HG02973 (cell line): ENCODE measurements around the gene RAVER1.

ENCODE experiments used
- ATAC-seq: cut with Tn5 transposase; IDR thresholded peaks from one replicate; pipeline ENCODE4 v1.9.1; 2021; ENCODE audit warnings: moderate library complexity; ENCODE audit not compliant: unreplicated experiment

RAVER1 gene

GRCh38 chr19:10318807-10319682, 14.3 kb downstream of the RAVER1 start:
- no peak for ATAC-seq

- ATAC-seq: no peak
Measured at GRCh38 chr19:10317857-10318462, 15.4 kb downstream of the RAVER1 start.

DNA sequence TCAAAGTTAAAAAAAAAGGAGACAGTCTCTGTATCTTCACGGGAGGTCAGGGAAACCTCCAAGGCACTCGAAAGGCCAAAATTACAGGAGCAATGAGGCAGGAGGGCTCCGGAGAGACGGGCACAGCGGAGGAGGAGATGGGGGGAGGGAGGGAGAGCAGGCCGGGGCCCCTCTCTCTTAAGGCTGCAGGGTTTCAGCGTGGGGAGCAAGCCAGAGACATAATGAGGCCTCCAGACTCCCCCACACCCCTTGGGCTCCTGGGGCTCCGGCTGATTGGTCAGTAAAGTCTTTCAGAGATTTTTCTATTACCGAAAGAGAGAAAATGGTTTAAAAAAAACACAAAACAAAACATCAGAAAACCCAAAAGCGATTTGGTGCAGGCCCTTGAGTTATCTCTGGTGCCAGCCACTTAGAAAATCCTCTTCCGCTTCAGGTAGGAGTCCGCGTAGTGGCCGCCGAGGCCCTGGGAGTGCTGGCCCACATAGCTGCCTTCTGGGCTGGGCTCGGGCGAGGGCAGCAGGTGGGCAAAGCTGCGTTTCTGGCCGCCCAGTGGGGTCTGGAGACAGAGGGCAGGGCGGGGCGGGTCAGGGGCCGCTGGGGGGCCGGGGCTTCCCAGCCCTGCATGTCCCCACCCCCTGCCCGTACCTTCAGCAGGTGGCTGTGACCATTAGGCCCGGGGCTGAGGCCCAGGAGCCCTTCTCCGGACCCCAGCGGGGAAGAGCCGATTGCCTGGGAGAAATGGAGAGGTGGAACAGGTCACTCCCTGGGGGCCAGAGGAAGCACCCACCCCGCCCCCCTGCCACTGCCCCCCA, 16.1 kb downstream of the RAVER1 start:
- no peak for ATAC-seq

GRCh38 chr19:10316229-10317044, 16.9 kb downstream of the RAVER1 start:
- no peak for ATAC-seq

- ATAC-seq: peak; percentile 53
Measured at GRCh38 chr19:10315335-10316214, 17.8 kb downstream of the RAVER1 start, which contains the start of gene FDX2. Gene FDX2, minus strand, starts transcription at chr19:10316015. Its CDS starts 19 bp downstream, at chr19:10315996.

GRCh38 chr19:10309423-10309822, 23.9 kb downstream of the RAVER1 start, which contains the start of gene ZGLP1:
Gene ZGLP1, minus strand, starts transcription at chr19:10309815.
- ATAC-seq: no peak

DNA sequence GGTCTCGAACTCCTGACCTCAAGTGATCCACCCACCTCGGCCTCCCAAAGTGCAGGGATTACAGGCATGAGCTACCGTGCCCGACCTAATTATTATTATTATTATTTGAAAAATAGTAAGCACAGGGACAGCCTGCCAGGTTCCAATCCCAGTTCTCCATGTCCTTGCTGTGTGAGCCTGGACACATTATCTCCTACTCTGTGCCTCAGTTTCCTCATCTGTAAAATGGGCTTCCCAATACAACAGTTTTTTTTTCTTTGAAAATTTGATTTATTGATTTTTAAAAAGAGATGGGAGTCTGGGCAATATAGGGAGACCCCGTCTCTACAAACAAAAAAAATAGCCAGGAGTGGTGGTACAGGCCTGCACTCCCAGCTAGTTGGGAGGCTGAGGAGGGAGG, 27.0 kb downstream of the RAVER1 start:
- ATAC-seq: no peak

DNA sequence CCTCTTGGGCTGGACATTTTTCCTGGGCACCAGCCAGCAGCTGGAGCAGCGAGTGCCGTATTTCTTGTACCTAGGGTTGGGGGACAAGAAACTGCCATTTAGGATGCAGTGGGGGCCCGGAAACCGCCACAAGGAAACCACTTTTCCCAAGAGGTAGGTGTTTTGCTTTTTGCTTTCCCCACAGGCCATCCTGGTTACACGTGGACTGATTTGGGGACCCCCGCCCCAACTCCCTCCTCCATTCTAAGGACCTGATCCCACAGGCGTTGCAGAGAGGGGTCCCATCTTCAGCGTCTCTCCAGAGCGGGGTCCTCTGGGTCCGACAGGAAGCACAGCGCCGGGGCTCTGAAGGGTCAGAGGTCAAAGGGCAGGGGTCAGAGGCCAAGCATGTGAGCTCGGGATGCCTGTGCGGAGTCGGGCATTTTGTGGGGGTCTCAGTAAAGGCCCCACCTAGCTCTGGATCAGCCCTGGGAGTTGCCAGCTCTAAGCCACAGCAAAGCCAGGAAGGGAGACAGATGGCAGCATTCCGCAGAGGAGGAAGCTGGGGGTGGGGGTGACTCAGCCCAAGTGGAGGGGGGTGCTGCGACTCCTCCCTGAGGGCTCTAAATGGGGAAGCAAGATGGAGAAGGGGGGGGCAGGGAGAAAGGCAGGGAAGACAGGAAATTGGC, 28.1 kb downstream of the RAVER1 start:
- no peak for ATAC-seq

DNA sequence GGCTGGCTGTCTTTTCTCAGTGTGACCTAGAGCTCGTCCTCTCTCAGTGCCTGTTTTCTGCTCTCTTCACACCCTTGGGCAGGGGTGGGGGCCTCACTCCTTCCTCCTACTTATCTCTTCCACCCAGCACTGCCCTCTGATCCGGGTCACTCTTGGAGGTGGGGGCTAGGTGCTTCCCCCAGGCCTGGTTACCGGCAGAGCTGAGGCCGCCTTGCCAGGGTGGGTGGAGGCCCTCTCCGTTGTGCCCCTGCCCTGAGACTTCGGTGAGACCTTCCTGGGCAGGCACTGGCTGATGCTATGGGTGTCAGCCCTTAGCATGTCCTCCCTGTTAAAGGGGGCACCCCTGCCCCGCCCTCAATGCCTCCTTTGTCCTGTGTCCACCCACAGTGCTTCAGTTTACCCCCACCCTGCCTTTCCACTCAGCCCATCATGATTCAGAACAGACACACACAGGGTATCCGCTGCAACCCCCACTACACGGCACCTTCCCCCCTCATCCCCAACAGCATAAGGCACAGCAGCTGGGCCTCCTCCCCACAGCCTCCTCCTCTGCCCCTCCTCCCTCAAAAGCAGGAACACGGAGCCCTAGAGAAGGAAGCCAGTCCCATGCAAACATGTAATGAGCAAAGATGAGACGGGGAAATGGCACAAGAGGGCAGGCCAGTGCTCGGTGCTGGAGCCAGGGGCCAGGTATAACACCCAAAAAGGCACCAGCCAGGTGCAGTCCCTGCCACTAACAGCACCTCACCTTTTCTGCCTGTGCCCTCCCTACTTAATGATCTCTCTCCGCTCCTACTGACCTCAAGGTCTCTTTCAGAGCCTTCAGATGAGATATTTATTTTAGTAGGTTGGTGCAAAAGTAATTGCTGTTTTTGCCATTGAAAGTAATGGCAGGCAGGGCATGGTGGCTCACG, 33.5 kb downstream of the RAVER1 start:
- no peak for ATAC-seq

DNA sequence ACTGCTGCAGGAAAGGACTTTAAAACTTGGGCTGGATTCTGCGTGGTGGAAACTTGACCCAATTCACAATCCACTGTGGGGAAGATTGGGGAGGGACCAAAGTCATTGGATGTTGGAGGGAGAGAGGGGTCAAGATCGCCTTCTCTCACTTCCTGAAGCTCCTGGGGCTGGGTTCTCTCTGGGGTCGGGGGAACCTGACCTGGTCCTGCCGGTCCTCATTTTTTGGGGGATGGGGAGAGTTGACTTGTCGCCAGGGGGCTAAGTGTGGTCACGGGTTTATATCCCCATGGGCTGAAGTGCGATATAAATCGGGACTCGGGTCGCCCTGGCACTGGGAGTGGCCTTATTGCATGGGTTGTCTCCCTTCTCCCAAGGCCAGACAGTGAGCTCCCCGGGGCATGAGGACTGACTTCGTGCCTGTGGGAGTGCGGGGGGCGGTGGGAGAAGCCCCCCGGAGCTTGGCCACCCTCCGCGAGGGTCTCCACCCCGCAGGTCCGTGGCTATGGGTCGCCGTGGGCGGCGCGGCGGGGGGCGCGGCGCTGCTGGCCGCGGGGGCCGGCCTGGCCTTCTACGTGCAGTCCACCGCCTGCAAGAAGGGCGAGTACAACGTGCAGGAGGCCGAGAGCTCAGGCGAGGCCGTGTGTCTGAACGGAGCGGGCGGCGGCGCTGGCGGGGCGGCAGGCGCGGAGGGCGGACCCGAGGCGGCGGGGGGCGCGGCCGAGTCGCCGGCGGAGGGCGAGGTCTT, 37.3 kb downstream of the RAVER1 start:
- ATAC-seq: no peak

DNA sequence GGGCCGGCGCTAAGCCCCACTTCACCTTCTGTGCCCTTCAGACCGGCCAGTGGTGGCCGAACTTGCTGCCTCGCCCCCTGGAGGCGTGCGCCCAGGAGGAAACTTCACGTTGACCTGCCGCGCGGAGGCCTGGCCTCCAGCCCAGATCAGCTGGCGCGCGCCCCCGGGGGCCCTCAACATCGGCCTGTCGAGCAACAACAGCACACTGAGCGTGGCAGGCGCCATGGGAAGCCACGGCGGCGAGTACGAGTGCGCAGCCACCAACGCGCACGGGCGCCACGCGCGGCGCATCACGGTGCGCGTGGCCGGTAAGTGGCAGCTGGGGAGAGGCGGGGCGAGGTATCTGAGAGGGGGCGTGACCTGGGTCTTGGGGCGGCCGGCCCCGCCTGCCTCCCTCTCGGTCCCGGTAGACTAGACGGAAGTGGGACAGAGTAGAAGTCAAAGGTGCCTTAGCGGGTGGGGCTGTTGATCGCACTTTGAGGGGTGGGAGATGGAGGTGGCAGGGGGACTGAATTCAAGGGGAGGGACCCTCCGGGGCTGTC, 38.0 kb downstream of the RAVER1 start:
- no peak for ATAC-seq

DNA sequence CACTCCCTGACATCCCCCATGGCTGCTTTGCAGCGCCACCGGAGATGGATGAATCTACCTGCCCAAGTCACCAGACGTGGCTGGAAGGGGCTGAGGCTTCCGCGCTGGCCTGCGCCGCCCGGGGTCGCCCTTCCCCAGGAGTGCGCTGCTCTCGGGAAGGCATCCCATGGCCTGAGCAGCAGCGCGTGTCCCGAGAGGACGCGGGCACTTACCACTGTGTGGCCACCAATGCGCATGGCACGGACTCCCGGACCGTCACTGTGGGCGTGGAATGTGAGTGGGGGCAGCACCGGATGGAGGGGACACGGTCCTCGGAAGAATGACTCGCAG, 39.0 kb downstream of the RAVER1 start:
- ATAC-seq: no peak

- ATAC-seq: no peak
Measured at GRCh38 chr19:10293637-10294367, 39.5 kb downstream of the RAVER1 start.

DNA sequence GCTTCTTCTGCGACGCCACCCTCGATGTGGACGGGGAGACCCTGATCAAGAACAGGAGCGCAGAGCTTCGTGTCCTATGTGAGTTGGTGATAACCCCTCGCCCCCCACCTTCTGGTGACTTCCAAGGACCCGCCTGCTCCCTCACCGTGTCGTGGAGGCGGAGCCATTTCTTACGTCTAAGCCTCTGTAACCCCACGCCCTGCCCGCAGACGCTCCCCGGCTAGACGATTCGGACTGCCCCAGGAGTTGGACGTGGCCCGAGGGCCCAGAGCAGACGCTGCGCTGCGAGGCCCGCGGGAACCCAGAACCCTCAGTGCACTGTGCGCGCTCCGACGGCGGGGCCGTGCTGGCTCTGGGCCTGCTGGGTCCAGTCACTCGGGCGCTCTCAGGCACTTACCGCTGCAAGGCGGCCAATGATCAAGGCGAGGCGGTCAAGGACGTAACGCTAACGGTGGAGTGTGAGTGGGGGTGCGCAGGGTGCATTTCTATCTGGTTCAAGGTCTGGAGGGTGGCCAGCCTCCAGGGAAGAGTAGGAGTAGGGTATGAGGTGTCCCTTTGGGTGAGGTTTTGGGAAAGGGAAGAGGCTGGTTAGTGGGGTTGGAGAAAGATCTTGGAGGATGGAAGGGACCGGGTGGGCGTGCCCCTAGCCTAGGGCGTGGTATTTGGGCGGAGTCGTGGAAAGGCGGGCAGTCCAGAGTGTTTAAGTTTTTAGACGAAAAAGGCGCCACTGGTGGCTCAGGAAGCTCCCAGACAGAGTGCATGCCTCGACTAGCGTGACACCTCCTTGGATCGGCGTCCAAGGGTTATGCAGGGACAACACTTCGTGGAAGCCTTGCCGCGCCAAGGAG, 40.3 kb downstream of the RAVER1 start:
- ATAC-seq: no peak

DNA sequence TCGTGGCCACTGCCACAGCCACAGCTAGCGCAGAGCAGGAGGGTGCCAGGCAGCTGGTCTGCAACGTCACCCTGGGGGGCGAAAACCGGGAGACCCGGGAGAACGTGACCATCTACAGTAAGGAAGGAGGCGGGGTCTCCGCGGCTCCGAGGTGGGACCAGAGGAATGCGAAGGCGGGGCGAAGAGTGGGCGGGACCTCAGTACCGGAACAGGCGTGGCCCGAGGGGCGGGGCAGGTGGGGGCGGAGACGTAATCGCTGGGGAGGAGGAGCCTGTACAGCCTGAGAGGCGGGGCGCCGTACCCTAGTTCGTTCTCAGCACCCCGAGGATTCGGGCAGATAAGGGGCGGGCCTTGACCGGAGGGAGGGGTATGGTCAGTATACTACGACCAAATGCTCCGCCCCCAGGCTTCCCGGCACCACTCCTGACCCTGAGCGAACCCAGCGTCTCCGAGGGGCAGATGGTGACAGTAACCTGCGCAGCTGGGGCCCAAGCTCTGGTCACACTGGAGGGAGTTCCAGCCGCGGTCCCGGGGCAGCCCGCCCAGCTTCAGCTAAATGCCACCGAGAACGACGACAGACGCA, 41.0 kb downstream of the RAVER1 start:
- peak; percentile 40 for ATAC-seq
